ENCODE measurements around the gene EPB41.
"Not testable (repeated sequence)": the region's sequence is repeated elsewhere in the genome, so short reads cannot be mapped to it uniquely, and the experiment has no call there.

The EPB41 gene

DNA sequence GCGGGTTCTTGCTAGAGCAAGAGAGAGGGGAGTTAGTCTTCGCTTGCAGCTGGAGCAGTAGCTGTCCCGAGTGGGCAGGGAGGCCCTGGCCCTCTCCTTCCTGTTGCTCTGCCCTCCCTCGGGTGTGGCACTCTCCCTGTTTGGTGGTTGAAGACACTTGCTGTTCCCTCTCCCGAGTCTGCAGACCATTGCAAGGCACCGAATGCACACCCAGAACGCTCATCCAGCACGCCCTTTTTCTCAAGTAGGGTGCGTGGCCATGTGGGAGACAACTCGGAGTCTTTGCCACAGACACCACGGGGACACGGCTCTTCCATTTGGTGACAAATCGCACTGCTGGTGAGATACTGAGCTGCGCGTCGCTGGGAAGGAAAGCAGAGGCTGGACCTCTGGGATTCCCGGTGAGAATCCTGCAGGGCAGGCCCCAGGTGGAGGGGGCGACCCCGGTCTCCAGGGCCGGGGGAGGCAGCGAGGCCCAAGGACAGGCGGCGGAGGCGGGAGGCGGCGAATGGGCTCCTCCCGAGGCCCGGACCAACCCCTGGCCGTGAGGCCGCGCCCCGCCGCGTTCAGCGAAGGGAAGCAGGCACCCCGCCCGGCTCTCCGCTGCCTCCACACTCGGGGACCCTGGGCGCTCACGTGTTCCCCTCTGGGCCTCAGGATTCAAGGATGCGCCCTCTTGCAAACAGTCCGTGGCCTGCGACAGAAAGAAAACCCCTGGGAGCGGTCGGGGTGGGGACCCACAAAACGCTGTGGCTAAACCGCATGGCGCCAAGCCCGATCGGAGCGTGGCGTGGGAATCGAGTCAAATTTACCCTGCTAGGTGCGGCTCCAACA, 219.7 kb downstream of the EPB41 start:
- DNase-seq (ENCODE audit: low read depth): no peak

DNA sequence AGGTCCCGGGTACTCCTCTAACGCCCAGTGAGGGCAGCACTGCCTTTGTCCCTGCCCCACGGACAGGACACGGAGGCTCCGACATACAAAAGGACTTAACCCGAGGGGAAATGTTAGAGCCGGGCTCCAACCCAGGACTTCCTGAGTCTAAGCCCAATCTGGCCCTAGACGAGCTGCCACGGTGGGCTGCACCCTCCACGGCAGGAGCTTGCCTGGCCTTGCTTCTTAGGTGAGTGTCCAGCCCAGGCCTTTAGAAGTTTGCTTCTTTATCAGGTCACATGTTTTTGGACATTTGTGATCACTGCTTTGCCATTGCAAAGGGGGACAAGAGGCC, 220.3 kb downstream of the EPB41 start:
- no peak for DNase-seq (ENCODE audit: low read depth)

GRCh38 chr1:29136391-29136915, 222.1 kb downstream of the EPB41 start:
- no peak for DNase-seq (ENCODE audit: low read depth)

GRCh38 chr1:29142714-29143113, 228.3 kb downstream of the EPB41 start:
- DNase-seq (ENCODE audit: low read depth): no peak

DNA sequence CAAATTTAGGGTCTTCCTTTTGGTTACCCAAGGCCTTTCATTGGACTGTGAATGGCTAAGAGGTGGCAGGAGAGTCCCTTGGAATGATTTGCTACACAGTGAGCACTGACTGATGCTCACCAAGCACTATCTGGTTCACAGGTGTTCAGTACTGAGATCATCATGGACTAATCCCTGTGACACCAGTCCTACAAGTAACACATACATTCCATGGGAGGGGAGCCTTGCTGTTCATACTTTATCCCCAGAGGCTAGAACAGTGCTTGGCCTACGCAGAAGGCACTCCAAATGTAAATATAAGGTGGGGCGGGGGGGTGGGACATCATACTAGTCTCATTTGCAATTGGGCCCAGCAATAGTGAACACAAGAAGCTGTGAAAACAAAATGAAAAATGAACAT, 229.8 kb downstream of the EPB41 start:
- DNase-seq (ENCODE audit: low read depth): no peak

GRCh38 chr1:29145739-29146437, 231.5 kb downstream of the EPB41 start:
- DNase-seq (ENCODE audit: low read depth): no peak

DNA sequence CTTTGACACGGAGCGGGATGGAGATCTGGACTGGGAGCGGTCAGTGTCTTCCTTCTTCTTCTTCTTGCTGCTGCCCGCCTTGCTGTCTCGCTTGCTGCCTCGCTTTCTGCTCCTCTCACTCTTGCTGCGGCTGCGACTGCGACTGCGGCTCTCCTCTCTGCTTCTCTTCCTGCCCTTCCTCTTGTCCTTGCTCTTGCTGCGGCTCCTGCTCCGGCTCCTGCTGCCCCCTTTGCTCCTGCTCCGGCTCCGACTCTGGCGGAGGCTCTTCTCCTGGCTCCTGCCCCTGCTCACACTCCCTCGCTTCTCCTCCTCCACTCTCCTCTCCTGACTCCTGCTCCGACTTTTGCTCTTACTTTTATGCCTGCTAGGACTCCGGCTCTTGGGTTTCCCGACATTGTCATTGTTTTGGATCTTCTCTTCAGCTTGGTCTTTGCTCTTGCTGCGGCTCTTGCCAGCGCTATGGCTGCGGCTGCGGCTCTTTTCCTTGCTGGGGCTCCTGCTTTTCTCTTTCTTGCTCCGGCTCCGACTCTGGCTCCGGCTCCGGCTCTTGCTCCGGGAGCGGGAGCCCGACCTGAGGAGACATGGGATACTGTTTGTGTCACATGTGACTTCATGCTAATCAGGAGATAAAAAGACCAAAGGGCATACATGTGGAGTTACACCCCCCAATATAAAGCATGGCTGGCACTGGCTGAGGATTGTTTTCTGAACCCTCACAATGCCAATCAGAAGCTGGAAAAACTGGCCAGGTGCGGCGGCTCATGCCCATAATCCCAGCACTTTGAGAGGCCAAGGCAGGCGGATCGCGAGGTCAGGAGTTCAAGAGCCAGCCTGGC, 234.5 kb downstream of the EPB41 start:
- no peak for DNase-seq (ENCODE audit: low read depth)

- DNase-seq (ENCODE audit: low read depth): not testable (repeated sequence)
Observed at GRCh38 chr1:29150346-29150745, 236.0 kb downstream of the EPB41 start.

DNA sequence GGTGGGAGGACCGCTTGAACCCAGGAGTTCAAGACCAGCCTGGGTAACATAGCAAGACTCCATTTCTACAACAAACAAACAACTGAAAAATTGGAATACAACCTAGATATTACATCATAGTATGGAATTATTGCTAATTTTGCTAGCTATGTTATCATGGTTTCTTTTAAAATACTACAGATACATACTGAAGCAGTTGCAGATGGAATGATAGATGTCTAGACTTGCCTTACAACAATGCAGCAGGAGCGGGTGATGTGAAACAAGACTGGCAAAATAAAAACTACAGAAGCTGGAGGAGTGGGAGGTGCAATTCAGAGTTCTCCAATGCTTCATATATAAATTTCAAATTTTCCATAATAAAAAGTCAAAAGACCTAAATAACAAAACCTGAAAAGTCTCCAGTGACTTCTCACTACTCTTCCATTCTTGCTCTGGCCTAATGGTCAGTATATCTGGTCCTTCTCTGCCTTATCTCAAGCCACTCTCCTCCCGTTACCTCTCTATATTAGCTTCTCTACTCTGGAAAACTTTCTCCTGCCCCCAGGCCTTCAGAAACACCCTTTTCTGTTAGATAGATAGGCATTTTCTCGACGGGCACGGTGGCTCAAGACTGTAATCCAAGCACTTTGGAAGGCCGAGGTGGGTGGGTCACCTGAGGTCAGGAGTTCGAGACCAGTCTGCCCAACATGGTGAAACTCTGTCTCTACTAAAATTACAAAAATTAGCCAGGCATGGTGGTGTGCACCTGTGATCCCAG, 237.9 kb downstream of the EPB41 start:
- DNase-seq (ENCODE audit: low read depth): no peak

GRCh38 chr1:29156543-29157268, 242.3 kb downstream of the EPB41 start:
- no peak for DNase-seq (ENCODE audit: low read depth)

- DNase-seq (ENCODE audit: low read depth): no peak
Observed at GRCh38 chr1:29157269-29157601, 242.9 kb downstream of the EPB41 start.

DNA sequence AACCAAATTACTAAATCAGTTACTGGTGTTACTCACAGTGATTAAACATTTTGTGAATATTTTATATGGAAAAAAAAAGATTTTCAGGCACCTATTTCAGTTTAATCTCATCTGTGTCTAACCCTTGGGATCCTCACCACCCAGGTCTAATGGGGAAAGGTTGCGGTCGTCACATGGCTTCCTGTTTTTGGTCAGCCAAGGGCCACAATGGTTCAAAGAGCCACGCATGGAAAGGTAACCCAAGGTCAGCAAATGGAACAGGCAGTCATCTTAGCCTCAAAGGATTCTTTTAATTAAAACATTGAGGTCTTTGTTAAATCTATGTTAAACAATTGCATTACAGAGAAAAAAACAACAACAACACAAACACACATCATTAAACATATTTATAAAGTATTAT, 245.4 kb downstream of the EPB41 start:
- no peak for DNase-seq (ENCODE audit: low read depth)

DNA sequence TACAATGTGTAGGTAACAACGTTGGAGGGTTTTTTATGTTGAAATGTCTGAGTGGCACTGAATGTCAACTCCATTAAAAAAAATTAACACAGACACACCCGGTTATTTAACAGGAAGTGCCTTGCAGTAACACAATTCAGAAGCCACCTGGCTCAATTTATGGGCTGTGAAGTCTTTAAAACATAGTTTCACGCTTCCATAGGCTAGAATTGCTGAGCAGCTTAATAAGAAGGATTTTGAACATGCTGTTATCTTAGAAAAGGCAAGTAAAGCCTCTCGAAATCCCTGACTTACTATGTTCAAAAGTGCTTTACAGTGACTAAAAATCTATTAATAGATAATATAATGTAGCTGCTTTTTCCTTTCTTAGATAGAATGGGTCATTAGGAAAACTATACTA, 247.7 kb downstream of the EPB41 start:
- DNase-seq (ENCODE audit: low read depth): no peak

DNA sequence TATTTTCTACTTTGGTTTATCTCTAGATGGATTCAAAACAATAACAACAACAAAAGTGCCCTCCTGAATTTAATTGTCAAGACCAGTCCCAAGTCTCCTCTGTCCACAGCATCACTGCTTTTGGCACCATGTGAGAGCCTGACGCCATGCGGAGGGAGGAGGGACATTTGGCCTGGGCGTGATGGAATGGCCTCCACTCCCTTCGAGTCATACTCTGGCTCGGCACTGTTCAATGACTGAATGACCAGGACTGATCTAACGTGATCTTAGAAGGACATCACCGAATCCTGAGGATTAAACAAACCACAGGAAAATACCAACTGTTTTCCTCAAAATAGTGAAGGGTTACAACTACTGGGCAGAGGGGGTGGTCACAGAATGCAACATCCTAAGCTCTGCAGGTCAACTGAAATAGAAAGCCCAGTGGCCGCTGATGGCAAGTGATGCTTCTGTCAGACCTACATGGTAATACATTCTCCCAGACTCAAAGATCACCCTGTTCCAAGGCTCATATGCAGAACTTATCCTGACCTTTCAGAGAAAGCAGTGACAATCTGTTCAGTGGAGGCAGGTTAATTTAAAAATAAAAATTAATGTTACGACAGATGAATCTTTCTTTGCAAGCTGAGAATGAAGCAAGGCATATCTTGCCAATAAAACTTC, 248.2 kb downstream of the EPB41 start:
- no peak for DNase-seq (ENCODE audit: low read depth)

GRCh38 chr1:29164588-29164987, 250.2 kb downstream of the EPB41 start:
- DNase-seq (ENCODE audit: low read depth): no peak

GRCh38 chr1:29166291-29166878, 252.0 kb downstream of the EPB41 start:
- DNase-seq (ENCODE audit: low read depth): no peak

GRCh38 chr1:29167904-29168303, 253.5 kb downstream of the EPB41 start:
- no peak for DNase-seq (ENCODE audit: low read depth)
